Measurements from ENCODE around the gene FBXO10.

DNA sequence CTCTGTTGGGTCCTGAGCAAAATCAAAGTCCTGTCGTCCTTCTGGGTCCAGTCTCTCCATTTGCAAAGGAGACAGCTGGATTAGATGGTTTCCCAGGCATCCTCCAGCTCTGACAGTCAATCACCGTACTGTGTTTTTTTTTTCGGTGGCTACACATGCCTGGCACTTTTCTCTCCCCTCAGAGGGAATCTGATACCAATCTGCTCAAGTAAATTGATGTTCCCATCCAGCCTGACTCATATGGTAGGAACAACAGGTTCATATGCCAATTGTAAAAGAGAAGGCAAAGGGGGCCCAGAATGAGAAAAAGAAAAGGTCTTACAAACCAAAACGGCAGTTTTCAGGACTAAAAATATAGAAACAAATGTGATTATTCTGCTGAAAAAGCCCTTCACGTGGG lies 1.2 kb downstream of the FBXO10 start:
- TF ChIP-seq, protein P1, sequence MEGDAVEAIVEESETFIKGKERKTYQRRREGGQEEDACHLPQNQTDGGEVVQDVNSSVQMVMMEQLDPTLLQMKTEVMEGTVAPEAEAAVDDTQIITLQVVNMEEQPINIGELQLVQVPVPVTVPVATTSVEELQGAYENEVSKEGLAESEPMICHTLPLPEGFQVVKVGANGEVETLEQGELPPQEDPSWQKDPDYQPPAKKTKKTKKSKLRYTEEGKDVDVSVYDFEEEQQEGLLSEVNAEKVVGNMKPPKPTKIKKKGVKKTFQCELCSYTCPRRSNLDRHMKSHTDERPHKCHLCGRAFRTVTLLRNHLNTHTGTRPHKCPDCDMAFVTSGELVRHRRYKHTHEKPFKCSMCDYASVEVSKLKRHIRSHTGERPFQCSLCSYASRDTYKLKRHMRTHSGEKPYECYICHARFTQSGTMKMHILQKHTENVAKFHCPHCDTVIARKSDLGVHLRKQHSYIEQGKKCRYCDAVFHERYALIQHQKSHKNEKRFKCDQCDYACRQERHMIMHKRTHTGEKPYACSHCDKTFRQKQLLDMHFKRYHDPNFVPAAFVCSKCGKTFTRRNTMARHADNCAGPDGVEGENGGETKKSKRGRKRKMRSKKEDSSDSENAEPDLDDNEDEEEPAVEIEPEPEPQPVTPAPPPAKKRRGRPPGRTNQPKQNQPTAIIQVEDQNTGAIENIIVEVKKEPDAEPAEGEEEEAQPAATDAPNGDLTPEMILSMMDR (IDR thresholded peaks at IDR 0.05; ENCODE audit: low read length): no peak
- no peak for TF ChIP-seq EZH2 (optimal IDR thresholded peaks at IDR 0.05; ENCODE audit: low read depth, low read length)
